CD14-positive monocyte (primary cell): ENCODE data around the gene FGF14. TPM values are rescaled to one million over a fixed set of nuclear protein-coding genes. Genes with fewer than 3 reads are reported as not detected.

Experiments
- DNase-seq, 3 donors: peaks; one replicate each; pipeline ENCODE4 v3.0.0-alpha.2; 2011 to 2022
- H2AFZ ChIP-seq: 2 replicates; pipeline ENCODE4 v1.6.0; 2012; ENCODE audit warnings: mild to moderate bottlenecking, low read depth, low read length, inconsistent platforms; ENCODE audit not compliant: insufficient read depth, poor library complexity, severe bottlenecking
- H3K27ac ChIP-seq, 2 donors: 1 replicate in 1 of 2; 2 replicates in 1 of 2; pipeline ENCODE4 v1.5.1; 2012 to 2013; ENCODE audit warnings: low read length in 2 of 2, control low read depth in 1 of 2, inconsistent platforms in 1 of 2, low read depth in 1 of 2, mild to moderate bottlenecking in 1 of 2
- H3K27me3 ChIP-seq, 2 donors: one replicate each; pipeline versions ENCODE4 v1.6.0 to v1.6.1; 2011 to 2013; ENCODE audit warnings: low read length in 2 of 2; ENCODE audit not compliant: control insufficient read depth in 2 of 2, insufficient read depth in 2 of 2
- H3K36me3 ChIP-seq, 2 donors: replicated peaks in 1 of 2; 1 replicate in 1 of 2; 2 replicates in 1 of 2; pipeline versions ENCODE4 v1.5.1 to v1.6.1; 2012 to 2013; ENCODE audit warnings: low read length in 2 of 2, control low read depth in 1 of 2, inconsistent platforms in 1 of 2, mild to moderate bottlenecking in 1 of 2; ENCODE audit not compliant: insufficient read depth in 2 of 2, control insufficient read depth in 1 of 2
- H3K4me1 ChIP-seq, 2 donors: 1 replicate in 1 of 2; 2 replicates in 1 of 2; pipeline versions ENCODE4 v1.5.1 to v1.6.1; 2012 to 2013; ENCODE audit warnings: low read length in 2 of 2, control low read depth in 1 of 2, inconsistent platforms in 1 of 2, mild to moderate bottlenecking in 1 of 2, moderate library complexity in 1 of 2; ENCODE audit not compliant: insufficient read depth in 2 of 2, control insufficient read depth in 1 of 2
- H3K4me2 ChIP-seq: replicated peaks from 2 replicates; pipeline ENCODE3; 2012; ENCODE audit warnings: low read length, moderate library complexity, mild to moderate bottlenecking; ENCODE audit not compliant: poor library complexity, severe bottlenecking; ENCODE audit errors: extremely low read depth
- H3K4me3 ChIP-seq, 3 experiments: fragments of 200-600 bp in 1 of 3; sonication (generic) in 1 of 3; replicated peaks in 1 of 3; 1 replicate in 2 of 3; 2 replicates in 1 of 3; pipeline ENCODE4 v1.5.1; 2011 to 2013; ENCODE audit warnings: low read length in 3 of 3, mild to moderate bottlenecking in 3 of 3, control low read depth in 2 of 3, low read depth in 2 of 3, inconsistent platforms in 1 of 3, moderate library complexity in 1 of 3
- H3K79me2 ChIP-seq: 2 replicates; pipeline ENCODE4 v1.6.0; 2012; ENCODE audit warnings: mild to moderate bottlenecking, control low read depth, inconsistent platforms, low read length, moderate library complexity; ENCODE audit not compliant: insufficient read depth
- H3K9ac ChIP-seq: 2 replicates; pipeline ENCODE4 v1.6.0; 2017; ENCODE audit warnings: low read length, mild to moderate bottlenecking; ENCODE audit not compliant: insufficient read depth, poor library complexity, severe bottlenecking
- H3K9me3 ChIP-seq, 2 donors: replicated peaks in 1 of 2; 1 replicate in 1 of 2; 2 replicates in 1 of 2; pipeline versions ENCODE4 v1.5.1 to v1.6.1; 2012 to 2013; ENCODE audit warnings: low read length in 2 of 2, control low read depth in 1 of 2; ENCODE audit not compliant: control insufficient read depth in 1 of 2, insufficient read depth in 1 of 2
- H4K20me1 ChIP-seq: 2 replicates; pipeline ENCODE4 v1.6.0; 2012; ENCODE audit warnings: mild to moderate bottlenecking, low read length, control low read depth, moderate library complexity; ENCODE audit not compliant: insufficient read depth
- H3K27ac Mint-ChIP-seq, 7 donors: one replicate each; pipeline ENCODE4 v1.8.0; 2020; ENCODE audit warnings: mild to moderate bottlenecking in 7 of 7, mixed read lengths in 7 of 7, moderate library complexity in 6 of 7, inconsistent platforms in 2 of 7
- H3K27me3 Mint-ChIP-seq, 3 donors: one replicate each; pipeline ENCODE4 v1.8.0; 2021 to 2022; ENCODE audit warnings: low read depth in 3 of 3, mild to moderate bottlenecking in 3 of 3, mixed read lengths in 3 of 3, moderate library complexity in 3 of 3, inconsistent platforms in 1 of 3
- H3K36me3 Mint-ChIP-seq, 2 donors: one replicate each; pipeline ENCODE4 v1.8.0; 2020; ENCODE audit warnings: mixed read lengths in 2 of 2, inconsistent platforms in 1 of 2, mild to moderate bottlenecking in 1 of 2
- H3K4me1 Mint-ChIP-seq: one replicate; pipeline ENCODE4 v1.8.0; 2020; ENCODE audit warnings: mild to moderate bottlenecking, mixed read lengths
- H3K4me3 Mint-ChIP-seq, 2 donors: one replicate each; pipeline ENCODE4 v1.8.0; 2020; ENCODE audit warnings: mild to moderate bottlenecking in 2 of 2, mixed read lengths in 2 of 2, moderate library complexity in 1 of 2
- H3K9me3 Mint-ChIP-seq, 7 donors: one replicate each; pipeline ENCODE4 v1.8.0; 2020 to 2022; ENCODE audit warnings: mixed read lengths in 7 of 7, mild to moderate bottlenecking in 6 of 7, moderate library complexity in 6 of 7, inconsistent platforms in 2 of 7
- WGBS: methylation state at CpG from one replicate; pipeline ENCODE4 v1.1.5; 2013; ENCODE audit warnings: missing lambda C conversion rate; ENCODE audit not compliant: insufficient coverage; 5-methylcytosine and 5-hydroxymethylcytosine counted together
- intact Hi-C, 2 donors: fragments of 100-400 bp; cut with micrococcal nuclease; formaldehyde crosslinking; loops; one replicate each; pipeline versions ENCODE4 v1.15.0 to v1.15.1; 2023
- polyA plus RNA-seq, 3 donors: library from polyadenylated mRNA; depleted of rRNA in 1 of 3; unstranded in 2 of 3; stranded (reverse) in 1 of 3; fragments of 300-500 nt in 2 of 3; fragments of >200 nt in 1 of 3; fragmentation: Illumina TruSeq in 2 of 3; gene quantifications; 1 replicate in 2 of 3; 2 replicates in 1 of 3; pipeline ENCODE4 v1.2.3, GENCODE V29; 2012 to 2021
- TF ChIP-seq, protein P1 (sequence below): fragments of 200-600 bp; IDR thresholded peaks from one replicate; pipeline ENCODE4 v1.8.0; 2022; ENCODE audit warnings: antibody characterized with exemption, mild to moderate bottlenecking

FGF14 gene
- polyA plus RNA-seq, 3 donors = not detected

DNA sequence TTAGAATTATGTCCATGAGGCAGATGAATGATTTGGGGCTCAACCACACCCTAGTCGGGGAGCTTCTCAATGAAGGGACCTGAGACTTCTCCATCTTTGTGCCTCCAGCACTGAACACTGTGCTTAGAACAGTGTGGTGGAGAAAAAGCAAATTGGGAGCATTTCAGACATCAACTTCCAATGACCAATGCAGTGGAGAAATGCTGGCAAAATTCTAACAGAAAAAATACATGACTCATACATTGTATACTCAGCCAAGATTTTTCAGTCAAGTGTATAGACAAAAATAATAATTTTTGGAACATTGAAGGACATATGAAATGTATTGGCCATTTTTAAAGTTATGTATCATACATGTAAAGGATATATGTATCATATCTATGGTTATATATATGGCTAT lies 134.7 kb downstream of the FGF14 start:
- TF ChIP-seq, protein P1, sequence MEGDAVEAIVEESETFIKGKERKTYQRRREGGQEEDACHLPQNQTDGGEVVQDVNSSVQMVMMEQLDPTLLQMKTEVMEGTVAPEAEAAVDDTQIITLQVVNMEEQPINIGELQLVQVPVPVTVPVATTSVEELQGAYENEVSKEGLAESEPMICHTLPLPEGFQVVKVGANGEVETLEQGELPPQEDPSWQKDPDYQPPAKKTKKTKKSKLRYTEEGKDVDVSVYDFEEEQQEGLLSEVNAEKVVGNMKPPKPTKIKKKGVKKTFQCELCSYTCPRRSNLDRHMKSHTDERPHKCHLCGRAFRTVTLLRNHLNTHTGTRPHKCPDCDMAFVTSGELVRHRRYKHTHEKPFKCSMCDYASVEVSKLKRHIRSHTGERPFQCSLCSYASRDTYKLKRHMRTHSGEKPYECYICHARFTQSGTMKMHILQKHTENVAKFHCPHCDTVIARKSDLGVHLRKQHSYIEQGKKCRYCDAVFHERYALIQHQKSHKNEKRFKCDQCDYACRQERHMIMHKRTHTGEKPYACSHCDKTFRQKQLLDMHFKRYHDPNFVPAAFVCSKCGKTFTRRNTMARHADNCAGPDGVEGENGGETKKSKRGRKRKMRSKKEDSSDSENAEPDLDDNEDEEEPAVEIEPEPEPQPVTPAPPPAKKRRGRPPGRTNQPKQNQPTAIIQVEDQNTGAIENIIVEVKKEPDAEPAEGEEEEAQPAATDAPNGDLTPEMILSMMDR = no peak
- Mint-ChIP-seq H3K27me3 (peaks cover 0 to 2% (median 0%) of the 10 kb centered on the region in 3 donors), H3K27ac (no peak overlapping the region), H3K9me3 (peaks cover 0 to 3% (median 0%) of the 10 kb centered on the region in 7 donors), H3K4me1 (no peaks in the 10 kb centered on the region), H3K36me3 (no peaks in the 10 kb centered on the region), H3K4me3 (no peak overlapping the region)
- intact Hi-C loops = no loop called here
- no peak overlapping the region for H3K27ac ChIP-seq
- H3K4me1 ChIP-seq = no peaks in the 10 kb centered on the region
- H3K79me2 ChIP-seq = no peaks in the 10 kb centered on the region
- no CpG with 5 or more reads among the region's 1 CpG for WGBS
- H3K4me2 ChIP-seq = no peak overlapping the region
- H3K9ac ChIP-seq = no peak overlapping the region
- no peaks in the 10 kb centered on the region for H3K36me3 ChIP-seq
- H3K4me3 ChIP-seq = no peak overlapping the region
- no peaks in the 10 kb centered on the region for H3K9me3 ChIP-seq
- H4K20me1 ChIP-seq = no peaks in the 10 kb centered on the region
- H2AFZ ChIP-seq = no peak overlapping the region
- DNase-seq = no peak
- no peaks in the 10 kb centered on the region for H3K27me3 ChIP-seq

DNA sequence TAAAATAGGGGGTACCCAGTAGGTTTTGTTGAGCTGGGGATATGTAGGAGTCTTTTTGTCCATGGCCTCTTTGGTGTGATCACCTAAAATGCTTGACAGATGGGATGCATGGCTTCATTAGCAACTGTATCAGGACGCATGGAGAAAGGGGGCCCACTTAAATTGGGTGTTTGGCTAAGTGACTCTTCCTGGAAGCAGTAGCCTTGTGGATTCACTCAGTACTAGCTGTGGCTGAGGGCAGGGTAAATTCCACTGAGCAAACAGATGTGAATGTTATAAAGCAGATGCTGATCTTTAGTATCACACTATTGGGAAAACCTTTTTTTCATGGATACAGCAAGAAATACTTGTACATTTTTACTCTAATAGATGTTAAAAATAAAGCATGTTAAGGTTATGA lies 140.0 kb downstream of the FGF14 start:
- H3K27me3 Mint-ChIP-seq = peaks cover 0 to 2% (median 1%) of the 10 kb centered on the region in 3 donors
- Histone ChIP-seq H3K9me3 (peaks cover 7 to 9% of the 10 kb centered on the region in 2 donors), H3K79me2 (no peaks in the 10 kb centered on the region), H3K4me1 (no peaks in the 10 kb centered on the region), H2AFZ (no peak overlapping the region), H3K4me3 (no peak overlapping the region), H3K36me3 (no peaks in the 10 kb centered on the region), H3K4me2 (no peak overlapping the region), H3K27ac (no peak overlapping the region), H3K27me3 (no peaks in the 10 kb centered on the region), H4K20me1 (no peaks in the 10 kb centered on the region), H3K9ac (no peak overlapping the region)
- no peaks in the 10 kb centered on the region for H3K4me1 Mint-ChIP-seq
- H3K9me3 Mint-ChIP-seq = peaks cover 2 to 20% (median 7%) of the 10 kb centered on the region in 7 donors
- DNase-seq = no peak
- H3K4me3 Mint-ChIP-seq = no peak overlapping the region
- intact Hi-C loops = no loop called here
- 71% methylated on average over 1 of the region's 1 CpG for WGBS
- no peak overlapping the region for H3K27ac Mint-ChIP-seq
- no peaks in the 10 kb centered on the region for H3K36me3 Mint-ChIP-seq
- TF ChIP-seq, protein P1 = no peak
